ENCODE measurements around the gene SLC2A2. TPM values are rescaled to one million over a fixed set of nuclear protein-coding genes. Genes with fewer than 3 reads are reported as not detected.

SLC2A2 gene
- total RNA-seq, 1 donor from 2014 or later, result not detected

GRCh38 chr3:171039674-171040073 is 13.2 kb upstream of the SLC2A2 start:
- intact Hi-C loops (cut with DNase I), result loop anchor here (10.0 kb wide), 1 partner anchor 525 kb away; no protein-coding TSS in a partner anchor

GRCh38 chr3:171038342-171038741 is 11.8 kb upstream of the SLC2A2 start:
- TF ChIP-seq POLR2AphosphoS5 (IDR thresholded peaks at IDR 0.05; ENCODE audit: insufficient read depth in 1 of 2, low read depth in 1 of 2) (no peak), POLR2A (IDR thresholded peaks at IDR 0.05) (no peak), CTCF (IDR thresholded peaks at IDR 0.05) (no peak)
- H3K4me3 ChIP-seq, result no peak overlapping the region
- H3K36me3 ChIP-seq, result no peaks in the 10 kb centered on the region
- DNase-seq (ENCODE audit: extremely low spot score in 2 of 2), result no peak
- H3K27ac ChIP-seq, result no peak overlapping the region
- intact Hi-C loops (cut with DNase I), result no loop called here
- no peaks in the 10 kb centered on the region for H3K9me3 ChIP-seq
- no peaks in the 10 kb centered on the region for H3K27me3 ChIP-seq
- H3K4me1 ChIP-seq, result no peaks in the 10 kb centered on the region

More at GRCh38 chr3:171039674-171040073, 13.2 kb upstream of the SLC2A2 start:
- Histone ChIP-seq H3K9me3 (no peaks in the 10 kb centered on the region), H3K27me3 (no peaks in the 10 kb centered on the region), H3K4me1 (no peaks in the 10 kb centered on the region), H3K27ac (no peak overlapping the region), H3K4me3 (no peak overlapping the region), H3K36me3 (no peaks in the 10 kb centered on the region)
- no peak for DNase-seq (ENCODE audit: extremely low spot score in 2 of 2)
- no peak for TF ChIP-seq CTCF (IDR thresholded peaks at IDR 0.05)
- TF ChIP-seq POLR2AphosphoS5 (IDR thresholded peaks at IDR 0.05; ENCODE audit: insufficient read depth in 1 of 2, low read depth in 1 of 2), result no peak
- no peak for TF ChIP-seq POLR2A (IDR thresholded peaks at IDR 0.05)

GRCh38 chr3:171028779-171029232 is 2.3 kb upstream of the SLC2A2 start:
- Histone ChIP-seq H3K4me1 (peaks cover 17% of the 10 kb centered on the region), H3K27ac (no peak overlapping the region), H3K36me3 (no peaks in the 10 kb centered on the region), H3K27me3 (no peaks in the 10 kb centered on the region), H3K9me3 (no peaks in the 10 kb centered on the region), H3K4me3 (peak overlapping the region; percentile 23 to 29)
- no peak for DNase-seq (ENCODE audit: extremely low spot score in 2 of 2)
- intact Hi-C loops (cut with DNase I), result no loop called here
- TF ChIP-seq POLR2A (IDR thresholded peaks at IDR 0.05), result no peak
- no peak for TF ChIP-seq CTCF (IDR thresholded peaks at IDR 0.05)
- no peak for TF ChIP-seq POLR2AphosphoS5 (IDR thresholded peaks at IDR 0.05; ENCODE audit: insufficient read depth in 1 of 2, low read depth in 1 of 2)

GRCh38 chr3:171028025-171028778 is 1.7 kb upstream of the SLC2A2 start:
- no peaks in the 10 kb centered on the region for H3K27me3 ChIP-seq
- TF ChIP-seq POLR2AphosphoS5 (IDR thresholded peaks at IDR 0.05; ENCODE audit: insufficient read depth in 1 of 2, low read depth in 1 of 2) (no peak), POLR2A (IDR thresholded peaks at IDR 0.05) (no peak), CTCF (IDR thresholded peaks at IDR 0.05) (no peak)
- H3K27ac ChIP-seq, result no peak overlapping the region
- peak overlapping the region; percentile 23 to 29 for H3K4me3 ChIP-seq
- H3K9me3 ChIP-seq, result no peaks in the 10 kb centered on the region
- no peak for DNase-seq (ENCODE audit: extremely low spot score in 2 of 2)
- intact Hi-C loops (cut with DNase I), result no loop called here
- no peaks in the 10 kb centered on the region for H3K36me3 ChIP-seq
- peaks cover 17% of the 10 kb centered on the region for H3K4me1 ChIP-seq

GRCh38 chr3:171023566-171023965 is 3.0 kb downstream of the SLC2A2 start:
- H3K4me3 ChIP-seq, result no peak overlapping the region
- no peaks in the 10 kb centered on the region for H3K36me3 ChIP-seq
- TF ChIP-seq POLR2A (IDR thresholded peaks at IDR 0.05) (no peak), POLR2AphosphoS5 (IDR thresholded peaks at IDR 0.05; ENCODE audit: insufficient read depth in 1 of 2, low read depth in 1 of 2) (no peak), CTCF (IDR thresholded peaks at IDR 0.05) (no peak)
- peaks cover 9% of the 10 kb centered on the region for H3K4me1 ChIP-seq
- intact Hi-C loops (cut with DNase I), result no loop called here
- no peak overlapping the region for H3K27ac ChIP-seq
- H3K27me3 ChIP-seq, result no peaks in the 10 kb centered on the region
- no peaks in the 10 kb centered on the region for H3K9me3 ChIP-seq
- no peak for DNase-seq (ENCODE audit: extremely low spot score in 2 of 2)
